GM12878 (cell line): ENCODE data around the gene BRWD1. TPM values are rescaled to one million over a fixed set of nuclear protein-coding genes. Genes with fewer than 3 reads are reported as not detected.

Experiments
- ATF2 ChIP-seq: IDR thresholded peaks from 2 replicates; pipeline ENCODE4 v1.6.1; 2012; ENCODE audit warnings: low read length, inconsistent platforms
- IRF3 ChIP-seq: fragments of 450-650 bp; IDR thresholded peaks from 2 replicates; pipeline ENCODE4 v1.6.1; 2014; ENCODE audit warnings: mild to moderate bottlenecking
- NBN ChIP-seq: fragments of 450-650 bp; IDR thresholded peaks from 2 replicates; pipeline ENCODE4 v1.6.1; 2016
- POLR2A ChIP-seq: IDR thresholded peaks from 2 replicates; pipeline ENCODE4 v1.6.1; 2011; ENCODE audit warnings: low read depth, mild to moderate bottlenecking, low read length
- USF2 ChIP-seq: IDR thresholded peaks from 2 replicates; pipeline ENCODE4 v1.6.1; 2011; ENCODE audit warnings: low read depth, low read length, improper control_type of control experiment, borderline replicate concordance
- ZBTB33 ChIP-seq: fragments of 450-650 bp; IDR thresholded peaks from 2 replicates; pipeline ENCODE4 v1.6.1; 2017; ENCODE audit warnings: mild to moderate bottlenecking
- ZNF217 ChIP-seq: fragments of 450-650 bp; IDR thresholded peaks from 2 replicates; pipeline ENCODE4 v1.6.1; 2017; ENCODE audit warnings: antibody characterized with exemption, mild to moderate bottlenecking
- polyA plus RNA-seq, 11 experiments: library from polyadenylated mRNA; depleted of rRNA in 4 of 11; unstranded in 6 of 11; stranded (reverse) in 5 of 11; fragments of >200 nt; fragmentation: Nextera tagmentation in 4 of 11; fragmentation: Illumina TruSeq in 1 of 11; extraction: Ambion mirVana in 4 of 11; extraction: Trizol in 1 of 11; gene quantifications; 1 replicate in 1 of 11; 2 replicates in 10 of 11; pipeline versions ENCODE4 v1.2.1 to v1.2.3, GENCODE V29; 2011 to 2016; ENCODE audit warnings: inconsistent platforms in 2 of 11, missing spikeins in 2 of 11, low read depth in 1 of 11
- small RNA-seq: library from RNA; depleted of rRNA; stranded (forward); fragments of <200 nt; gene quantifications from one replicate; pipeline ENCODE3, GENCODE V24; 2014
- total RNA-seq, 4 experiments: library from RNA; depleted of rRNA in 3 of 4; stranded (reverse); fragments of >200 nt in 3 of 4; fragmentation: Illumina TruSeq in 1 of 4; extraction: Trizol in 1 of 4; gene quantifications; 2 replicates each; pipeline versions ENCODE4 v1.2.1 to v1.2.3, GENCODE V29; 2013 to 2021

BRWD1 gene
- total and polyA plus RNA-seq, 10 of the 15 experiments (the other 5 are each of a cell fraction or from before 2014, with no cell fraction given): 3.1 to 19.0 (median 13.5) TPM

- no peak for TF ChIP-seq USF2
- TF ChIP-seq IRF3: no peak
- TF ChIP-seq NBN: no peak
- TF ChIP-seq ZBTB33: no peak
- TF ChIP-seq POLR2A: no peak
- no peak for TF ChIP-seq ZNF217
- TF ChIP-seq ATF2: no peak
Observed at GRCh38 chr21:39134288-39134810, 179.1 kb downstream of the BRWD1 start (continued).

Small RNA genes within 50 kb of the gene (small RNA-seq; reads per million reads assigned to genes)
- gene RF00019: not detected

Other genes starting within 250 kb of the BRWD1 start
- 111 and 125 TPM in 2 replicates for gene PSMG1, start 130.2 kb downstream of the BRWD1 start, total RNA-seq (2014; rRNA removed)
- 122 and 135 TPM in 2 replicates for gene PSMG1, start 130.2 kb downstream of the BRWD1 start, total RNA-seq (2014; rRNA removed; fragmentation: Illumina TruSeq; extraction: Trizol)
- gene PSMG1, start 130.2 kb downstream of the BRWD1 start, total RNA-seq (2021): 95.2 and 99.3 TPM in 2 replicates
- gene PSMG1, start 130.2 kb downstream of the BRWD1 start, polyA plus RNA-seq (2011; rRNA removed): 65.0 and 83.6 TPM in 2 replicates
- gene PSMG1, start 130.2 kb downstream of the BRWD1 start, polyA plus RNA-seq (2014; fragmentation: Illumina TruSeq; extraction: Trizol): 153 and 183 TPM in 2 replicates
- gene PSMG1, start 130.2 kb downstream of the BRWD1 start, polyA plus RNA-seq (2014; fragmentation: Nextera tagmentation; extraction: Ambion mirVana): 10 to 100 TPM; 21.3 to 79.8 TPM
- 102 and 130 TPM in 2 replicates for gene PSMG1, start 130.2 kb downstream of the BRWD1 start, polyA plus RNA-seq (2014; rRNA removed)
- gene PSMG1, start 130.2 kb downstream of the BRWD1 start, polyA plus RNA-seq (2016; fragmentation: Nextera tagmentation; extraction: Ambion mirVana): 100 to 1,000 TPM; 241 to 248 TPM
- 291 and 361 TPM in 2 replicates for gene HMGN1, start 35.5 kb upstream of the BRWD1 start, total RNA-seq (2014; rRNA removed)
- gene HMGN1, start 35.5 kb upstream of the BRWD1 start, total RNA-seq (2014; rRNA removed; fragmentation: Illumina TruSeq; extraction: Trizol): 387 and 399 TPM in 2 replicates
- gene HMGN1, start 35.5 kb upstream of the BRWD1 start, total RNA-seq (2021): 402 and 405 TPM in 2 replicates
- 405 and 664 TPM in 2 replicates for gene HMGN1, start 35.5 kb upstream of the BRWD1 start, polyA plus RNA-seq (2011; rRNA removed)
- 394 and 537 TPM in 2 replicates for gene HMGN1, start 35.5 kb upstream of the BRWD1 start, polyA plus RNA-seq (2014; fragmentation: Illumina TruSeq; extraction: Trizol)
- gene HMGN1, start 35.5 kb upstream of the BRWD1 start, polyA plus RNA-seq (2014; fragmentation: Nextera tagmentation; extraction: Ambion mirVana): 100 to 1,000 TPM; 120 to 352 TPM
- 338 and 391 TPM in 2 replicates for gene HMGN1, start 35.5 kb upstream of the BRWD1 start, polyA plus RNA-seq (2014; rRNA removed)
- gene HMGN1, start 35.5 kb upstream of the BRWD1 start, polyA plus RNA-seq (2016; fragmentation: Nextera tagmentation; extraction: Ambion mirVana): 100 to 1,000 TPM; 734 to 798 TPM
- gene LCA5L, start 132.1 kb upstream of the BRWD1 start, total RNA-seq (2014; rRNA removed): 0.38 TPM in 1 of 2 replicates, not detected in the other
- 0.18 TPM in 2 replicates for gene LCA5L, start 132.1 kb upstream of the BRWD1 start, total RNA-seq (2014; rRNA removed; fragmentation: Illumina TruSeq; extraction: Trizol)
- gene LCA5L, start 132.1 kb upstream of the BRWD1 start, total RNA-seq (2021): 0.19 TPM in 1 of 2 replicates, not detected in the other
- gene LCA5L, start 132.1 kb upstream of the BRWD1 start, polyA plus RNA-seq (2011; rRNA removed): 0.22 and 0.23 TPM in 2 replicates
- gene LCA5L, start 132.1 kb upstream of the BRWD1 start, polyA plus RNA-seq (2014; fragmentation: Illumina TruSeq; extraction: Trizol): 0.44 and 0.73 TPM in 2 replicates
- gene LCA5L, start 132.1 kb upstream of the BRWD1 start, polyA plus RNA-seq (2014; fragmentation: Nextera tagmentation; extraction: Ambion mirVana): under 1 TPM; 0.22 to 0.55 TPM
- gene LCA5L, start 132.1 kb upstream of the BRWD1 start, polyA plus RNA-seq (2014; rRNA removed): 0.22 and 0.26 TPM in 2 replicates
- under 1 TPM; 0.29 to 0.46 TPM for gene LCA5L, start 132.1 kb upstream of the BRWD1 start, polyA plus RNA-seq (2016; fragmentation: Nextera tagmentation; extraction: Ambion mirVana)
- gene SH3BGR, start 138.3 kb upstream of the BRWD1 start, total RNA-seq (2014; rRNA removed): 0.45 and 0.54 TPM in 2 replicates
- gene SH3BGR, start 138.3 kb upstream of the BRWD1 start, total RNA-seq (2014; rRNA removed; fragmentation: Illumina TruSeq; extraction: Trizol): 0.97 and 1.6 TPM in 2 replicates
- 0.97 and 1.2 TPM in 2 replicates for gene SH3BGR, start 138.3 kb upstream of the BRWD1 start, total RNA-seq (2021)
- gene SH3BGR, start 138.3 kb upstream of the BRWD1 start, polyA plus RNA-seq (2011; rRNA removed): 1.6 and 2.7 TPM in 2 replicates
- 1.7 and 3.0 TPM in 2 replicates for gene SH3BGR, start 138.3 kb upstream of the BRWD1 start, polyA plus RNA-seq (2014; fragmentation: Illumina TruSeq; extraction: Trizol)
- 1 to 10 TPM; 1.0 to 1.7 TPM for gene SH3BGR, start 138.3 kb upstream of the BRWD1 start, polyA plus RNA-seq (2014; fragmentation: Nextera tagmentation; extraction: Ambion mirVana)
- 0.32 and 2.3 TPM in 2 replicates for gene SH3BGR, start 138.3 kb upstream of the BRWD1 start, polyA plus RNA-seq (2014; rRNA removed)
- 1 to 10 TPM; 3.5 TPM for gene SH3BGR, start 138.3 kb upstream of the BRWD1 start, polyA plus RNA-seq (2016; fragmentation: Nextera tagmentation; extraction: Ambion mirVana)